Kidney epithelial cell (primary cell): ENCODE results near the gene CNTNAP2. TPM values are rescaled to one million over a fixed set of nuclear protein-coding genes. Genes with fewer than 3 reads are reported as not detected.

ENCODE experiments used
- DNase-seq: peaks from one replicate; pipeline ENCODE4 v3.0.0-alpha.2; 2010; ENCODE audit warnings: low read depth
- H3K27me3 ChIP-seq: 2 replicates; pipeline ENCODE4 v1.6.0; 2011; ENCODE audit warnings: low read length; ENCODE audit not compliant: control insufficient read depth, insufficient read depth
- H3K36me3 ChIP-seq: 2 replicates; pipeline ENCODE4 v1.5.1; 2011; ENCODE audit warnings: low read length; ENCODE audit not compliant: control insufficient read depth, insufficient read depth
- H3K4me3 ChIP-seq: 2 replicates; pipeline ENCODE4 v1.5.1; 2011; ENCODE audit warnings: low read depth, mild to moderate bottlenecking, control low read depth, low read length
- total RNA-seq: library from RNA; depleted of rRNA; stranded (reverse); fragments of >200 nt; gene quantifications from 2 replicates; pipeline ENCODE4 v1.2.3, GENCODE V29; 2015
- TF ChIP-seq, protein P1 (sequence below): IDR thresholded peaks from 2 replicates; pipeline ENCODE4 v1.5.1; 2011; ENCODE audit warnings: mild to moderate bottlenecking, moderate library complexity, low read length, control low read depth, inconsistent platforms; ENCODE audit not compliant: insufficient read depth, poor library complexity, severe bottlenecking

Gene CNTNAP2
- total RNA-seq, 1 donor from 2014 or later, result 14.0 TPM

DNA sequence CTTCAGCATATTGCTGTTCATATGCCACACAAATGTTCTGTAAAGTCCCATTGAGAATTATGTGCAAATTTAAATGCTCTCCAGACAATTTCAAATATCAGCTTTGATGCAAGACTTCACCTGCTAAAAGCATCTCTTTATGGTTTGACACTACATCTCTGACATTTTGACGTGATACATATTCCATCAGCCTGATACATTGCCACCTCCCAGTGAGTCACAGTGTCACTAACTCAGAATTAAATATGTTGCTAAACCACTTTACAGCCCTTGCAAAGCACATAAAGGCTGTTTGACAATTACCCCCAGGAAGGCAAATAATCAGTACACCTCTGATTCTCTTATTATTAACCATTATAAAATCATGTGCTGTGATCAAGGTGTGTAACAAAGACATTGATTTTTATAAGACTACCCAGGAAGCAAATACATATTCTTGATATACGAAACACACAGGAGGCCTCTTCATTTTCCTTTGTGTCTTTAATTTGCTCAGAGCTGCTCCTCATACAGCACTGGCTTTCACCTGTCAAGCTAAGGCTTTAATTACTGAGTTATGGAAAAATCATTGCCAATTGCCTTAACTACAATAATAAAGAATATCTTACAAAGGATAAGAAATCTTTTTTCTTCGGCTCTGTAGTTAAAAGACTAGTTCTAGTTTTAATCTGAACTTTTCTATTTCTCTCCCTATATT is 1926.5 kb downstream of the CNTNAP2 start:
- DNase-seq, result no peak
- H3K27me3 ChIP-seq, result no peaks in the 10 kb centered on the region
- no peaks in the 10 kb centered on the region for H3K36me3 ChIP-seq
- TF ChIP-seq, protein P1, sequence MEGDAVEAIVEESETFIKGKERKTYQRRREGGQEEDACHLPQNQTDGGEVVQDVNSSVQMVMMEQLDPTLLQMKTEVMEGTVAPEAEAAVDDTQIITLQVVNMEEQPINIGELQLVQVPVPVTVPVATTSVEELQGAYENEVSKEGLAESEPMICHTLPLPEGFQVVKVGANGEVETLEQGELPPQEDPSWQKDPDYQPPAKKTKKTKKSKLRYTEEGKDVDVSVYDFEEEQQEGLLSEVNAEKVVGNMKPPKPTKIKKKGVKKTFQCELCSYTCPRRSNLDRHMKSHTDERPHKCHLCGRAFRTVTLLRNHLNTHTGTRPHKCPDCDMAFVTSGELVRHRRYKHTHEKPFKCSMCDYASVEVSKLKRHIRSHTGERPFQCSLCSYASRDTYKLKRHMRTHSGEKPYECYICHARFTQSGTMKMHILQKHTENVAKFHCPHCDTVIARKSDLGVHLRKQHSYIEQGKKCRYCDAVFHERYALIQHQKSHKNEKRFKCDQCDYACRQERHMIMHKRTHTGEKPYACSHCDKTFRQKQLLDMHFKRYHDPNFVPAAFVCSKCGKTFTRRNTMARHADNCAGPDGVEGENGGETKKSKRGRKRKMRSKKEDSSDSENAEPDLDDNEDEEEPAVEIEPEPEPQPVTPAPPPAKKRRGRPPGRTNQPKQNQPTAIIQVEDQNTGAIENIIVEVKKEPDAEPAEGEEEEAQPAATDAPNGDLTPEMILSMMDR, result no peak
- H3K4me3 ChIP-seq, result no peak overlapping the region

GRCh38 chr7:148044173-148044572 is 1927.6 kb downstream of the CNTNAP2 start:
- no peaks in the 10 kb centered on the region for H3K36me3 ChIP-seq
- TF ChIP-seq, protein P1, result no peak
- H3K27me3 ChIP-seq, result no peaks in the 10 kb centered on the region
- DNase-seq, result no peak
- no peak overlapping the region for H3K4me3 ChIP-seq

DNA sequence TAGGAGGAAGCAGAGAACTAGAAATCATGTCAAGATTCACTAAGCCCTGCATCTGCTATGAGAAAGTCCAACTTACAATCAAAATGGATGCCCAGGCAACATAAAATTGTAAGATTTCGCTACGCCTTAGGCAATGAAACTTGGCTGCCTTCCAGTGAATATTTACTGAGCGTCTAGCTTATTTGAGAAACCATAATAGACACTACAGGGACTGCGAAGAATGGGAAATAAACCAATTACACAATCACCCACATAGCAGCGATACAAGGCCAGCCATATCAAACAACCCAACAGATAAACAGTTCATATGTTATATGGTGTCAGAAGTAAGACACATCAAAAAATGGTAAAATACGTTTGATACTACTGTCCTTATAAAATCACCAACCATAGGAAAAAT is 1928.9 kb downstream of the CNTNAP2 start:
- DNase-seq, result no peak
- no peaks in the 10 kb centered on the region for H3K36me3 ChIP-seq
- TF ChIP-seq, protein P1, result no peak

GRCh38 chr7:148049068-148049467 is 1932.5 kb downstream of the CNTNAP2 start:
- TF ChIP-seq, protein P1, result no peak
- H3K4me3 ChIP-seq, result no peak overlapping the region
- no peak for DNase-seq
- no peaks in the 10 kb centered on the region for H3K36me3 ChIP-seq
- H3K27me3 ChIP-seq, result no peaks in the 10 kb centered on the region

More for the DNA sequence above, 1928.9 kb downstream of the CNTNAP2 start:
- Histone ChIP-seq H3K27me3 (no peaks in the 10 kb centered on the region), H3K4me3 (no peak overlapping the region)

- no peak for DNase-seq
- TF ChIP-seq, protein P1, result no peak
- H3K27me3 ChIP-seq, result no peaks in the 10 kb centered on the region
- no peaks in the 10 kb centered on the region for H3K36me3 ChIP-seq
- no peak overlapping the region for H3K4me3 ChIP-seq
Observed at GRCh38 chr7:148050492-148051158, 1934.0 kb downstream of the CNTNAP2 start.
